K562 (cell line): ENCODE results near the gene GABRB1. TPM values are rescaled to one million over a fixed set of nuclear protein-coding genes. Genes with fewer than 3 reads are reported as not detected.

Experiments
- ATAC-seq: fragments of 200-7000 bp; cut with Tn5 transposase; 3 replicates; pipeline ENCODE4 v1.9.1; 2020; ENCODE audit warnings: moderate library complexity
- BruUV-seq: library from RNA; stranded (reverse); fragments of 400-500 nt; replicated peaks from 2 replicates; lab custom pipeline; 2021; lab: Mats Ljungman, UMichigan
- CTCF ChIA-PET: fragments of 300-600 bp; formaldehyde crosslinking; extraction: SDS; loops from one replicate; lab custom pipeline; 2021; ENCODE audit warnings: low intra/inter-chr PET ratio; lab: Yijun Ruan, JAX
- POLR2A ChIA-PET: fragments of 300-600, 350-650 bp; sonication (Branson Sonifier 250); formaldehyde crosslinking; extraction: SDS; loops from one replicate; lab custom pipeline; 2021; ENCODE audit warnings: antibody characterized with exemption, inconsistent platforms; lab: Yijun Ruan, JAX
- DNase-seq, 4 experiments: peaks; one replicate each; pipeline versions ENCODE4 v3.0.0 to v3.0.0-alpha.2; 2011 to 2018; ENCODE audit warnings: low spot score in 3 of 4, mixed read lengths in 3 of 4; ENCODE audit errors: extremely low read depth in 1 of 4
- FAIRE-seq: peaks from 2 replicates; lab custom pipeline; 2011; peaks lifted over from hg19 to GRCh38; lab: Jason Lieb, UNC
- H2AFZ ChIP-seq: 2 replicates; pipeline ENCODE4 v1.6.0; 2011; ENCODE audit warnings: low read depth, low read length, control low read depth, inconsistent platforms
- H3K27ac ChIP-seq: fragments of 200-600 bp; 3 replicates; pipeline ENCODE4 v1.8.0; 2011; ENCODE audit warnings: low read depth, mild to moderate bottlenecking, control low read depth, inconsistent platforms, low read length, moderate library complexity, mixed read lengths; ENCODE audit errors: extremely low read depth
- H3K27me3 ChIP-seq, 2 experiments: fragments of 300-600 bp in 1 of 2; 2 replicates in 1 of 2; 3 replicates in 1 of 2; pipeline versions ENCODE4 v1.6.0 to v1.8.0; 2011; ENCODE audit warnings: inconsistent platforms in 2 of 2, low read length in 2 of 2, mild to moderate bottlenecking in 1 of 2, mixed read lengths in 1 of 2, moderate library complexity in 1 of 2; ENCODE audit not compliant: control insufficient read depth in 2 of 2, insufficient read depth in 2 of 2
- H3K36me3 ChIP-seq: fragments of 300-600 bp; 3 replicates; pipeline ENCODE4 v1.8.0; 2011; ENCODE audit warnings: mild to moderate bottlenecking, low read length, inconsistent platforms; ENCODE audit not compliant: control insufficient read depth, insufficient read depth
- H3K4me1 ChIP-seq, 2 experiments: fragments of 200-600 bp in 1 of 2; replicated peaks in 1 of 2; 2 replicates in 1 of 2; 3 replicates in 1 of 2; pipeline versions ENCODE4 v1.5.1 to v1.8.0; 2011; ENCODE audit warnings: inconsistent platforms in 2 of 2, low read length in 2 of 2, mild to moderate bottlenecking in 1 of 2, mixed read lengths in 1 of 2, moderate library complexity in 1 of 2; ENCODE audit not compliant: control insufficient read depth in 2 of 2, insufficient read depth in 2 of 2
- H3K4me2 ChIP-seq: 2 replicates; pipeline ENCODE4 v1.6.1; 2011; ENCODE audit warnings: low read length, control low read depth, inconsistent platforms, mixed read lengths; ENCODE audit not compliant: insufficient read depth
- H3K4me3 ChIP-seq: fragments of 200-600 bp; sonication (generic), shearing (Covaris generic); 2 replicates; pipeline ENCODE4 v1.5.1; 2016; ENCODE audit warnings: control low read depth, inconsistent platforms
- H3K79me2 ChIP-seq: fragments of 200-600 bp; 3 replicates; pipeline ENCODE4 v1.8.0; 2011; ENCODE audit warnings: low read length, inconsistent platforms; ENCODE audit not compliant: control insufficient read depth, insufficient read depth
- H3K9ac ChIP-seq, 2 experiments: 2 replicates each; pipeline versions ENCODE4 v1.6.0 to v1.6.1; 2011; ENCODE audit warnings: low read depth in 2 of 2, low read length in 2 of 2, control low read depth in 1 of 2, inconsistent platforms in 1 of 2, mild to moderate bottlenecking in 1 of 2, mixed read lengths in 1 of 2; ENCODE audit not compliant: insufficient read depth in 1 of 2
- H3K9me1 ChIP-seq: one replicate; pipeline ENCODE4 v1.6.0; 2011; ENCODE audit warnings: inconsistent platforms, mild to moderate bottlenecking, low read length, moderate library complexity; ENCODE audit not compliant: control insufficient read depth, insufficient read depth
- H3K9me3 ChIP-seq: replicated peaks from 2 replicates; pipeline ENCODE4 v1.5.1; 2011; ENCODE audit warnings: low read depth, low read length, inconsistent platforms; ENCODE audit not compliant: control insufficient read depth, insufficient read depth
- H4K20me1 ChIP-seq: replicated peaks from 2 replicates; pipeline ENCODE4 v1.6.1; 2011; ENCODE audit warnings: low read length, inconsistent platforms, mixed read lengths; ENCODE audit not compliant: control insufficient read depth, insufficient read depth
- ATF1 ChIP-seq, 2 experiments: fragments of 450-650 bp in 1 of 2; IDR thresholded peaks; 2 replicates each; pipeline ENCODE4 v1.6.1; 2016; ENCODE audit warnings: missing compliant biosample characterization in 1 of 2, missing genetic modification characterization in 1 of 2
- CBX2 ChIP-seq: fragments of 200-600 bp; sonication (generic); IDR thresholded peaks from one replicate; pipeline ENCODE4 v1.6.1; 2012; ENCODE audit warnings: mild to moderate bottlenecking, low read length, inconsistent platforms; ENCODE audit not compliant: insufficient read depth, poor library complexity, severe bottlenecking
- CREM ChIP-seq: IDR thresholded peaks from 2 replicates; pipeline ENCODE4 v1.6.1; 2014; ENCODE audit warnings: antibody characterized with exemption, low read depth
- E2F4 ChIP-seq: sonication (generic); formaldehyde crosslinking; IDR thresholded peaks from 2 replicates; pipeline ENCODE4 v1.8.0; 2022; ENCODE audit warnings: mild to moderate bottlenecking, low read depth, missing genetic modification reagents
- EP400 ChIP-seq: fragments of 450-650 bp; IDR thresholded peaks from 2 replicates; pipeline ENCODE4 v1.6.1; 2017; ENCODE audit warnings: antibody characterized with exemption, mild to moderate bottlenecking, moderate library complexity
- GMEB1 ChIP-seq: fragments of 250-450 bp; sonication (Bioruptor Pico); IDR thresholded peaks from 2 replicates; pipeline ENCODE4 v1.4.0; 2020; ENCODE audit warnings: mild to moderate bottlenecking
- POLR2H ChIP-seq: IDR thresholded peaks from 2 replicates; pipeline ENCODE4 v1.6.1; 2016; ENCODE audit warnings: missing genetic modification characterization, low read depth, mild to moderate bottlenecking, control low read depth, missing compliant biosample characterization, moderate library complexity
- PYGO2 ChIP-seq: fragments of 450-650 bp; IDR thresholded peaks from 2 replicates; pipeline ENCODE4 v1.6.1; 2016; ENCODE audit warnings: mild to moderate bottlenecking, missing genetic modification characterization, moderate library complexity, missing compliant biosample characterization
- SAFB ChIP-seq: fragments of 200-400 bp; formaldehyde crosslinking; IDR thresholded peaks from 2 replicates; pipeline ENCODE4 v1.6.1; 2017; ENCODE audit warnings: low read depth, low read length, borderline replicate concordance
- TAF15 ChIP-seq: fragments of 200-400 bp; formaldehyde crosslinking; IDR thresholded peaks from 2 replicates; pipeline ENCODE4 v1.6.1; 2017; ENCODE audit warnings: mild to moderate bottlenecking, low read depth, low read length, moderate library complexity
- TFAP4 ChIP-seq: sonication (generic); formaldehyde crosslinking; IDR thresholded peaks from 2 replicates; pipeline ENCODE4 v1.8.0; 2022; ENCODE audit warnings: missing genetic modification reagents, mild to moderate bottlenecking, moderate library complexity, borderline replicate concordance
- U2AF2 ChIP-seq: fragments of 200-400 bp; formaldehyde crosslinking; optimal IDR thresholded peaks from 2 replicates; pipeline ENCODE3; 2017; ENCODE audit warnings: low read depth, mild to moderate bottlenecking, low read length
- ZBTB7A ChIP-seq: IDR thresholded peaks from 2 replicates; pipeline ENCODE4 v1.6.1; 2011; ENCODE audit warnings: low read depth, mild to moderate bottlenecking, low read length, moderate library complexity, borderline replicate concordance; ENCODE audit not compliant: control insufficient read depth
- ZNF24 ChIP-seq: fragments of 450-650 bp; IDR thresholded peaks from 2 replicates; pipeline ENCODE4 v1.6.1; 2016
- ZNF695 ChIP-seq: fragments of 450-650 bp; formaldehyde crosslinking; IDR thresholded peaks from 2 replicates; pipeline ENCODE4 v1.4.0; 2020; ENCODE audit warnings: mild to moderate bottlenecking, moderate library complexity
- WGBS: fragments of 100-300 bp; shearing (Covaris generic); methylation state at CpG from one replicate; pipeline ENCODE4 v1.1.6; 2016; ENCODE audit warnings: low coverage, mixed read lengths; ENCODE audit not compliant: insufficient coverage; ENCODE audit errors: missing lambda C conversion rate; 5-methylcytosine and 5-hydroxymethylcytosine counted together
- in situ Hi-C: fragments of 300-500 bp; cut with MboI; formaldehyde crosslinking; loops from 4 replicates; pipeline ENCODE4 v1.15.0; 2018; ENCODE audit warnings: inconsistent platforms, mixed read lengths
- intact Hi-C: fragments of 100-400 bp; cut with micrococcal nuclease; formaldehyde crosslinking; loops from 2 replicates; pipeline ENCODE4 v1.14.2; 2022
- polyA plus RNA-seq, 8 experiments: library from polyadenylated mRNA; depleted of rRNA in 4 of 8; stranded (reverse) in 5 of 8; unstranded in 3 of 8; fragments of >200 nt; fragmentation: Nextera tagmentation in 2 of 8; fragmentation: Illumina TruSeq in 1 of 8; extraction: Ambion mirVana in 2 of 8; extraction: Trizol in 1 of 8; gene quantifications; 2 replicates each; pipeline versions ENCODE4 v1.2.1 to v1.2.3, GENCODE V29; 2011 to 2014; ENCODE audit warnings: inconsistent platforms in 1 of 8, missing spikeins in 1 of 8
- total RNA-seq, 7 experiments: library from RNA; depleted of rRNA in 6 of 7; stranded (reverse); fragments of >200 nt in 6 of 7; fragmentation: Illumina TruSeq in 2 of 7; extraction: Trizol in 2 of 7; gene quantifications; 2 replicates each; pipeline versions ENCODE4 v1.2.1 to v1.2.3, GENCODE V29; 2011 to 2021; ENCODE audit warnings: low replicate concordance in 1 of 7
- TF ChIP-seq, protein P1 (sequence below): fragments of 250-450 bp; sonication (Bioruptor Pico); IDR thresholded peaks from 2 replicates; pipeline ENCODE4 v1.5.0; 2021; ENCODE audit warnings: mild to moderate bottlenecking, borderline replicate concordance

Gene GABRB1
- total and polyA plus RNA-seq, 9 of the 15 experiments (the other 6 are each of a cell fraction or from before 2014, with no cell fraction given): not detected

DNA sequence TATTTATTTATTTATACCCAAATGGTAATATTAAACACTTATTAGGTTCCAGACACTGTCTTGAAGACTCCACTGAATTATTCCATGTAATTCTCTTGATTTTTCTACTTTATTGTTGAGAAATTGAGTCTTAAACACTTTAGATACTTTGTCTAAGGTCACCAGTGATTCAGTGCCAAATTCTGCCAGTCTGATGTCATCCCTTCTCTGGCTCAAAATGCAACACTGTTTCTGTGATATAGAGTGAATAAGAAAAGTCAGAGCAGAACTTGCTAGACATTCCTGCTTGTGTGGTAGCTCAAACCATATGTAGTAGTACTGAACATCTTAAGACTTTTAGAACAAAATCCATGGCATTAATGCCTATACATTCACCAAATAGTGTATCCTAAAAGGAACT lies 164.3 kb downstream of the GABRB1 start (continued):
- no peak for TF ChIP-seq GMEB1
- no peak for TF ChIP-seq EP400

GRCh38 chr4:47198791-47199190 lies 167.4 kb downstream of the GABRB1 start:
- CTCF ChIA-PET: no interaction called here
- H3K4me1 ChIP-seq: no peaks in the 10 kb centered on the region
- H3K27me3 ChIP-seq: no peaks in the 10 kb centered on the region
- H4K20me1 ChIP-seq: no peaks in the 10 kb centered on the region
- POLR2A ChIA-PET: no interaction called here
- WGBS: 0% methylated on average over 5 of the region's 5 CpGs
- FAIRE-seq (no peak), DNase-seq (no peak), ATAC-seq (no peak)
- H2AFZ ChIP-seq: no peak overlapping the region
- in situ Hi-C loops: no loop called here
- no peaks in the 10 kb centered on the region for H3K9me1 ChIP-seq
- H3K27ac ChIP-seq: no peak overlapping the region
- no peaks in the 10 kb centered on the region for H3K36me3 ChIP-seq
- H3K4me2 ChIP-seq: no peak overlapping the region
- intact Hi-C loops: no loop called here
- no TSS peak for BruUV-seq
- no peak overlapping the region for H3K4me3 ChIP-seq
- H3K9ac ChIP-seq: no peak overlapping the region
- no peaks in the 10 kb centered on the region for H3K79me2 ChIP-seq
- no peaks in the 10 kb centered on the region for H3K9me3 ChIP-seq
- TF ChIP-seq ZNF695 (CRISPR knock-in tag) (no peak), U2AF2 (no peak), PYGO2 (tag) (no peak), E2F4 (no peak), CREM (no peak), ZNF24 (no peak), POLR2H (tag) (no peak), TFAP4 (CRISPR knock-in tag) (no peak), SAFB (no peak), TAF15 (no peak), CBX2 (no peak), ZBTB7A (no peak), ATF1 (CRISPR knock-in tag; IDR thresholded peaks at IDR 0.05) (no peak), ATF1 (tag; IDR thresholded peaks at IDR 0.05) (no peak)
- TF ChIP-seq, protein P1, sequence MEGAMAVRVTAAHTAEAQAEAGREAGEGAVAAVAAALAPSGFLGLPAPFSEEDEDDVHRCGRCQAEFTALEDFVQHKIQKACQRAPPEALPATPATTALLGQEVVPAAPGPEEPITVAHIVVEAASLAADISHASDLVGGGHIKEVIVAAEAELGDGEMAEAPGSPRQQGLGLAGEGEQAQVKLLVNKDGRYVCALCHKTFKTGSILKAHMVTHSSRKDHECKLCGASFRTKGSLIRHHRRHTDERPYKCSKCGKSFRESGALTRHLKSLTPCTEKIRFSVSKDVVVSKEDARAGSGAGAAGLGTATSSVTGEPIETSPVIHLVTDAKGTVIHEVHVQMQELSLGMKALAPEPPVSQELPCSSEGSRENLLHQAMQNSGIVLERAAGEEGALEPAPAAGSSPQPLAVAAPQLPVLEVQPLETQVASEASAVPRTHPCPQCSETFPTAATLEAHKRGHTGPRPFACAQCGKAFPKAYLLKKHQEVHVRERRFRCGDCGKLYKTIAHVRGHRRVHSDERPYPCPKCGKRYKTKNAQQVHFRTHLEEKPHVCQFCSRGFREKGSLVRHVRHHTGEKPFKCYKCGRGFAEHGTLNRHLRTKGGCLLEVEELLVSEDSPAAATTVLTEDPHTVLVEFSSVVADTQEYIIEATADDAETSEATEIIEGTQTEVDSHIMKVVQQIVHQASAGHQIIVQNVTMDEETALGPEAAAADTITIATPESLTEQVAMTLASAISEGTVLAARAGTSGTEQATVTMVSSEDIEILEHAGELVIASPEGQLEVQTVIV (CRISPR knock-in tag): no peak
